CD4-positive, alpha-beta T cell treated with Interleukin-6 for 4 hours (primary cell): ENCODE results near the gene BICD2.

Experiments used
- DNase-seq: peaks from one replicate; pipeline ENCODE4 v3.0.0-alpha.2; 2020; ENCODE audit warnings: mixed read lengths

Gene BICD2

DNA sequence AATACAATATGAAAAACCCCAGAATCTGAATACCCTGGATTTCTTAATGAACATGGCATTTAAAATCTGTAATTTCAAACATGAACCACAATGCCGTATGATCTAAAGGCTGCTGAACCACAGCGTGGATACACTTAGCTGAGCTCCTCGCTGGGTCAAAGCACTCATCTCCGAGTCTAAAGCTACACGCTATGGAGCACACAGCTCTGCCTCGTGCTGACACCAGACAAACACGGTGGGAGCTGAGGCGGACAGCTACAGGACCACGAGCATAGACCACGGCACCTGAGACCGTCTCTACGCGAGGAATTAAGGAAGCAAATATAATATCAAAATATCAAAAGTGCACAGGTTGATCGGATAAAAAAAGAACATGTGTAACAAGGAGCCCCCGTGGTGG lies 51.9 kb downstream of the BICD2 start:
- DNase-seq = no peak

DNA sequence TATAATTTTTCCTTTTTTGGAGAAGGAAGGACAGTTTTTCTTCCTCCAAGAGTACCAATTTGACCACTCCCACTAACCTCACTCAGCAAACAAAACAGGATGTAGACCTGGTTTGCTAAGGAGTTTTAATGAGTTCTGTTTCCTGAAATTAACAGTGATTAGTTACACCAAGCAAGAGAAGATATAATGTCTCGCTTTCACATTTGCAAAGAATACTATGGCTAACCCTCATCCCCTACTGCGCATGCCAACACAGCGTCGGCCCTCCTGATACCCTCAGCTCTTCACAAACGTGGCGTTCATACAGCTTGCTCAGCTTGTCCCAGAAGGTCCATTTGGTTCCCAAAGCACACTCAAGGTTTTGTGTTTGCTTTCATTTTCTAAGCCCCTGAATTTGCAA lies 52.8 kb downstream of the BICD2 start:
- DNase-seq = peak; percentile 26

DNA sequence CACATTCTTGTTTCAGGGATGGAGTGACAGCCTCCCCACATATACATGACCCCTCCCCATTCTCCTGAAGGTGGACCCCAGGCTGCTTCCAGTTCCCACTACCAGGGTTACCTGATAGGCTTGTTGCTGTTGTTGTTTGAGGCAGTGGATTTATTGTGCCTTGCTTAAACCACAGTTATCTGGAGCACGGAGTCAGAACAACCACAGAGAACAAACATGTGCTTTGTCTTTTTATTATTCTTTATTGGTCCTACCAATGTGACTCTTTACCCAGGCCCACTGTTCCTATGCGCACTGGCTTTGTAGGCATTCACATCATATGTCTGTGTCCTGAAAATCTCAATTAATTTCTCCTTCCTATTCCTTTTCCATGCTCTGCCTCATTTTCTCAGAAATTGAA lies 53.5 kb downstream of the BICD2 start:
- no peak for DNase-seq

- no peak for DNase-seq
Measured at GRCh38 chr9:92710368-92710767, 54.3 kb downstream of the BICD2 start.

DNA sequence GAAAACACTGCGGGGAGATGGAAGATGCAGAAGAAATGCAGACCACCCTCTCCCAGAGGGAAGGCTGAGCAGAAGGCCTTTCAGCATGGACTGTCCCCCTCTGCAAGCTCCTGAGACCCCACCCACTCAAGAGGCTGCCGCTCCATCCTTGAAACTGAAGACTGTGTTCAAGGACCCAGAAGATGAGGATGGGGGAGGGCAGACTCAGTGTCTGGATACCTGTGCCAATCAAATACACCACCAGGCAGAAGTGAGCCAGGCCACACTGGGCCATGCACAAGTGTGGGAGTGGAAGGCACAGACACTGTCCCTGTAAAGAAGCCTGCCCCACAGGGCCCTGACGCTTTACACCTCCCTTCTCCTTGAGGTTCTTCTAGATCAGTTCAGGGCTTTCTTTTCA lies 54.7 kb downstream of the BICD2 start:
- DNase-seq = no peak

DNA sequence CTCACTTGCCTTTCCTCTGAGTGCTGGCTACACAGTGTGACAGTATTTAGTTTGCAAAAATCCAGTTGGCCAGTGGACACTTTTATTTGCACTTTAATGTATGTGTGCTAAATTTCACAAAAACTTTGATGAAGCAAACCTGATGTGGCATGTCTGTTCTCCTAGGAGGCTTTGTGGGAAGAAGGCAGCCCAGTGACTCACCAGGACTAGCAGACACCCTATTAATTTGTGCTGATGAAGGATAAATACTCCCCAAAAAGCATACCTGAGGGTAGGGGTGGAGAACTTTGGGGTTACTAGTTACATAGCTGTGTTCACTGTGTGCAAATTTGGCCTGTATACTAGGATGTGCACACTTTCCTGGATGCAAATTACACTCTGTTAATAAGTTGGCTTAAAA lies 55.4 kb downstream of the BICD2 start:
- no peak for DNase-seq

- no peak for DNase-seq
Measured at GRCh38 chr9:92707530-92707929, 57.1 kb downstream of the BICD2 start.

DNA sequence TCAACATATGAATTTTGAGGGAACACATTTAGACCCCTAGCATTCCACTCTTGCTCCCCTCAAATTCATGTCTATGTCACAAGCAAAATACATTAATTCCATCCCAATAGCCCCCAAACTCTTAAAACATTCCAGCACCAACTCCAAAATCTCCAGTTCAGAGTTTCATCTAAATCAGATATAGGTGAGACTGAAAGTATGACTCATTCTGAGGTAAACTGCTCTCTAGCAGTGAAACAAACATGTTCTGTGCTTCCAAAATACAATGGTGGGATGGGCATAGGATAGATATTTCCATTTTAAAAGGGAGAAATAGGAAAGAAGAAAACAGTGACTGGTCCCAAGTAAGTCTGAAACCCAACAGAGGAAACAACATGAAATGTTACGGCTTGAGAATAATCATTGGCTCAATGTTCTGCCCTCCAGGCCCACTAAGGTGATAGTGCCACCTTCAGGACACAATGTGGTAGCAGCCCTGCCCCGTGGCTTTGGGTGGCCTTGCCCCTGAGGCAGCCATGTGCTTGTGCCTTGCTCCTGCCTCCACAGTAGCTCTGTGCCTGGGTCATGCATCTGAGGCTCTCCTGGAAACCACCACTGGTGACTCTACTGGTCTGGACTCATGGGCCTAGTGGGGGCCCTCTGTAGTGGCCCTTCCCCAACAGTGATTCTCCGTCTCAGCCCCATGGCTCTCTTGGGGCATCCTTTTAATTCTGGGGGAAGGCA lies 58.3 kb downstream of the BICD2 start:
- peak; percentile 28 for DNase-seq

DNA sequence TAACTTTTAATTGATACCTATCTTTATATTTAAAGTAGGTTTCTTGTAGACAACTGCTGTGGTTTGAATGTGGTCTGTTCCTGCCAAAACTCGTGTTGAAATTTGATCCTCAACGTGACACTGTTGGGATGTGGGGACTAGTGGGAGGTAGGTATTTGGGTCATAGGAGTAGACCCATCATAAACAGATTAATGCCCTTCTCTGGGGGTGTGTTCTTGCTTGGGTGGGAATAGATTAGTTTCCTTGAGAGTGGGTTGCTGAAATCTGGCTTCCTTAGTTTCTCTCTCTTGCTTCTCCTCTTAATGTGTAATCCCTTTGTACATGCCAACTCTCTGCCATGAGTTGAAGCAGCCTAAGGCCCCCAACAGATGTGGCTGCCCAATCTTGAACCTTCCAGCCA lies 60.1 kb downstream of the BICD2 start:
- DNase-seq = no peak

- no peak for DNase-seq
Measured at GRCh38 chr9:92696619-92697018, 68.0 kb downstream of the BICD2 start.

- DNase-seq = no peak
Measured at GRCh38 chr9:92686954-92687353, 77.7 kb downstream of the BICD2 start.

- no peak for DNase-seq
Measured at GRCh38 chr9:92685022-92685421, 79.6 kb downstream of the BICD2 start.

GRCh38 chr9:92682269-92682668 lies 82.4 kb downstream of the BICD2 start:
- no peak for DNase-seq

GRCh38 chr9:92680166-92681119 lies 84.2 kb downstream of the BICD2 start:
- DNase-seq = no peak

- no peak for DNase-seq
Measured at GRCh38 chr9:92679413-92680165, 85.0 kb downstream of the BICD2 start.

- DNase-seq = no peak
Measured at GRCh38 chr9:92671323-92671722, 93.3 kb downstream of the BICD2 start.

DNA sequence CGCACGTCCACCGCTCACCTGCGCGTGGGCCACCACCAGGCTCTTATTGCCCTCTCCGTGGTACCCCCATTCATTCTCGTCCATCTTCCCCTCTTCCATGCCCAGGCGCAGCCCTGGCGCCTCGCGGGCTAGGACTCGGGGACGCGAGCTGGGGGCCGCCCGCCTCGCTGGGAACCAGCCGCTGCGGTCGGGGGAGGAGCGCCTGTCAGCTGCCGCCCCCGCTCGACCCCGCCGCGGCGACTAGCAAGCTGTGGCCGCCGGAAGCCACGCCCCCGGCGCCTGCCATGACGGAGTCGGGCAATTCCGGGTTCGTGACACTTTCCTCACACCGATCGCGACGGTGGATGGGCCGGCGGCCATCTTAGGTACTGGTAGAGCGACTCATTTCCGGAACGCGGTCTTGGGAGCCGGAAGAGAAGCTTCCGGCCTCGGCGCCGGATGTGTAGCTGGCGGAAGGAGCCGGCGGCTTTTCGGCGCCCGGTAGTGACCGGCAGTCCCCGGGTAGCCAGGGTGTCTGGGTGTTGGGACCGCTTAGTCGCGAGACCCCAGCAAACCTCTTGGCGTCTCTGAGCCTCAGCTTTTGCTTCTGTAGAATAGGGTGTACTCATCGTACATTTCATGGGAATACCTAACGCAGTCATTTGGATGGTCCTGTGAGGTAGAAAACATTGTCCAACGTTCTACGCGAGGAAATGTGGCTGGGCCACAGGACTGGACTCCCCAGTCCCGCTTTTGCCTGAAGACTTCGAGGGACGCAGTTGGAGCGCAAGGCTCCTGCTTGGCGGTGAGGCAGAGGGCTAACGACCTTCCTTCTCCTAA lies 94.5 kb downstream of the BICD2 start, which contains the start of gene IPPK:
IPPK (minus strand) TSS at position 242 of the 819 bp plus-strand sequence; CDS start at position 99, 143 bp downstream.
- DNase-seq = peak; percentile 98

DNA sequence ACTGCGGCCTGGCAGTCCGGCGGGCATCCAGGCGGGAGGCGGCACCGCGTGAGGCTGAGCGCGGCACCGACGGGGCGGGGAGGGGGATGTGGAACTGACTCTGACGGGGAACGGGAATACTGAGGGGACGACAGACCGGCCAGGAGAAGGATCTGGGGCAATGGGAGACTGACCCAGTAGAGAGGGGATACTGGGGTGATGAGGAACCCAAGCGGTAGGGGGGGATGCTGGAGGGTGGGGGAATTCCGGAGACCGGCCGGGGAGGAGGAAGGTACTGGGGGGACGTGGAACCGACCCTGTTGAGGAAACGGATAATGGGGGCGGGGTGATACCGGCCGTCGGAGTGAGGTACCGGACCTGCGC lies 95.1 kb downstream of the BICD2 start:
- peak; percentile 17 for DNase-seq

DNA sequence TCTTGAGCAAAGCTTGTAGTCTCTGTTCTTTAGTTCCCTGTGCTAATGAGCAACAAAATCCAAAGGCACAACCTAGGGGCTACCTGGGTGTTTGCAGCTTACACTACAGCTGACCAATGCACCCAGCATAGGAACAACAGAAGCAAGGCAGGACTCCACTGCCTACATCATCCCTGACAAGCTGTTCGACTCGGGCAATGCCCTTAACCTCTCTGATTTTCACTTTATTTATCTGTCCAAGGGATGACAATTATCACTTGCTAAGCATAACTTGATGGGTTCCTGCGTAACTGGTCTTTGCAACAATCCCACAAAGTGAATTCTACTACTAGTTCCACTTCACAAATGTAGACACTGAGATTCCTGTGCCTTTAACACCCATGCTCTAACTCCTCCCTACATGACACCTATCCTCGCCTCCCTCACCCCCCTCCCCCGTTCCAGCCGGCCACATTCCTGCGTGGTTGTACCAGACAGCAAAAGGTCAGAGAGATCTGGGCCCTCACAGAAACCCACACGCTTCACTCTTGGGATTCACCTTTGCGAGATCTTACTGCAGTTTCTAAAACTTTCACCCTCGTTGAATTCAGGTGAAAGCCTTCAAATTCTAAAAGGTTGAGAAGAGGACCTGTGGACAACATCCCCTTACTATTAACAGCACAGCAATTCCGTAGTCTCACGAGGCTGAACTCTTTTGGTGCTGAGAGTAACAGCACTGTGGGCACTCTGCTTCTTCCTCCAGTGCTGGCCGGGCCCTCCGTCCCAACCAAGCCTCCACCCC lies 95.7 kb downstream of the BICD2 start:
- DNase-seq = peak; percentile 22

DNA sequence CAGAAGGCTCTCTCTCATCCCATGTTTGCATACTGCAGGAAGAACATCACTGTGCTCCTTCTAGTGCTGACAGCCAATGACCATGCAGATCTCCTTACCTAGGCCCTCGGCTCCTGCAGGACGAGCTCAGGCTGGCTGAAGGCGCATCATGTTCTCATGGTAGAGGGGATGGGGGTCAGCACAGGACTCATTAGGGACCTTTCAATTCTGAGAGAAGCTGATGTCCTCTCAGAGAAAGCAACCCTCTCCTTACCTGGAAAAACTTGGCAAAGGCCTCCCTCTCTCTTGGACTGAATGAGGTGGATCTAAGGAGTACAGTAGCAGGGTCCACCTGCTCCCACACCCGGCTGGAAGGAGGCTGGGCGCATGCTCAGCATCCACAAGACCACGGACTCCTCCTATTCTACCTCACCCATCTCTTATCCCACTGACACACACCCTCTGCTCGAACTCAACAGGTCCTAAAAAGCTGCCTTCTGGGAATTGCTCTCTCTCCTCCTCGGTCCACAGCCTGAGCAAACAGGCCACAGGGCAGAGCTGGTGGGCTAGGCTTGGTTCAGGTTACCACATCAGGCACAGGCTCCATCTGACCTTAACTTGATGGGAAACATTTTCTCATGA lies 97.6 kb downstream of the BICD2 start:
- DNase-seq = no peak

DNA sequence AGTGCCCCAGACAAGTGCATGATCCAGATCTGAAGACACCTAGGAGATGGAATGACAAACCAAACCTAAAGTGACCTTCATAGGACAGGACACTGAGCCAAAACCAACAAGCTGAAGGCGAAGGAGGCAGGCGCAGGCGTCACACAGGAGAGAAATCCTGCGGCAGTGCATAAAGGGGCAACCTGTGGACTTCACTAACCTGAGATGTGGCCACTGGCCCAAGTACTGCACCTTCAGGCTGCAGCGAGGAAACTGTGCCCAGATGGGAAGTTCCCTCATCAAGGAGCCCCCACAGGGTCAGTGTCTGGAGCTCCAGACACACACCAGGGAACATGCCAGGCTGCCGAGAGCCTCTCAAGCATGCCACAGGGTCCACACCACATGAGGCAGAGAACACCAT lies 98.4 kb downstream of the BICD2 start:
- no peak for DNase-seq
